ENCODE measurements around the gene ETF1.

The ETF1 gene

GRCh38 chr5:138560971-138561370 lies 17.9 kb upstream of the ETF1 start:
- DNase-seq, result no peak

DNA sequence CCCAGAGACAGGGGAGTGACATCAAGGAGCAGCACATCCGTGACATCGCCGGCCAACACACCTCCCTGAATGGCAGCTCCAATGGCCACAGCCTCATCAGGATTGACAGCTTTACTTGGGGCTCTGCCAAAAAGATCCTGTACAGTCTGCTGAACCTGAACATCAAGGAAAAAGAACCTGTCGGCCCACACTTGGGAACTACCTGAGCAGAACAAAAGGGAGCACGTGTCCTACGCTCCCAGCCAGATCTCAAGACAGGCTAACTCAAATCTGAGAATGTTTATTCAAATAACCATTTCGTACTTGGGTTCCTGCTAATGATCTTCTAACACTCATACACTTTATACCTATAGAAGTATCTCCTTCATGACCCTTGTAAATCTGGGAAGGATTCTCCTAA lies 16.9 kb upstream of the ETF1 start:
- no peak for DNase-seq

GRCh38 chr5:138557677-138558076 lies 14.6 kb upstream of the ETF1 start:
- DNase-seq, result no peak

- no peak for DNase-seq
Measured at GRCh38 chr5:138554143-138554542, 11.1 kb upstream of the ETF1 start.

DNA sequence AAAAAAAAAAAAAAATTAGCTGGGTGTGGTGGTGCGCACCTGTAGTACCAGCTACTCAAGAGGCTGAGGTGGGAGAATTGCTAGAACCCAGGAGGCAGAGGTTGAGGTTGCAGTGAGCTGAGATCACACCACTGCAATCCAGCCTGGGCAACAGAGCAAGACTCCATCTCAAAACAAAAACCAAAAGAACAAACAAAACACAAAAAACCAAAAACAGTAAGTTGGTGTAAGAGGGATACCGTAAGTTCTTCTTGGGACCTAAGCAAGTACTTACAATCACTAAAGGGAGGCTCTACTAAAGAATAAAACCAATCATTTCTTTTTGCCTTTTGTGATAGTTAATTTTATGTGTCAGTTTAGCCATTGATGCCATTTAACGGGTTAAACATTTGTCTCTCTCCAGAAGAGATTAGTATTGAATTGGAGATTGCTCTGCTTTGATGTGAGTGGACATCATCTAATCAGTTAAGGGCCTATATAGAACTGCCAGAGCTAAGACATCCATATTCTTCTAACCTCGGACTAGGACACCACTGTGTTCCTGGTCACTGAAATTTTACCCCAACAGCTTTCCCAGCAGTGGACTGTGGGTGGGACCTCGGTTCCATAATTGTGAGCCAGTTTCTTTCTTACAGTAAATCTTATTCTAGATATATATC lies 10.5 kb upstream of the ETF1 start:
- no peak for DNase-seq

DNA sequence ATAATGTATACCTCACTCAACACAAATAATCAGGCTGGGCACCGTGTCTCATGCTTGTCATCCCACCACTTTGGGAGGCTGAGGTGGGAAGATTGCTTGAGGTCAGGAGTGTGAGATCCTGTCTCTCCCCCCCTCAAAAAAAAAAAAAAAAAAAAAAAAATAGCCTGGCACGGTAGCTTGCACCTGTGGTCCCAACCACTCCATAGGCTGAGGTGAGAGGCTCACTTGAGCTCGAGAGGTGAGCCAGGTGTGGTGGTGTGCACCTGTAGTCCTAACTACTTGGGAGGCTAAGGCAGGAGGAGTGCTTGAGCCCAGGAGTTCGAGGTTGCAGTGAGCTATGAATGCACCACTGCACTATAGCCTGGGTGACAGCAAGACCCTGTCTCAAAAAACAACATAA lies 9.6 kb upstream of the ETF1 start:
- DNase-seq, result no peak

DNA sequence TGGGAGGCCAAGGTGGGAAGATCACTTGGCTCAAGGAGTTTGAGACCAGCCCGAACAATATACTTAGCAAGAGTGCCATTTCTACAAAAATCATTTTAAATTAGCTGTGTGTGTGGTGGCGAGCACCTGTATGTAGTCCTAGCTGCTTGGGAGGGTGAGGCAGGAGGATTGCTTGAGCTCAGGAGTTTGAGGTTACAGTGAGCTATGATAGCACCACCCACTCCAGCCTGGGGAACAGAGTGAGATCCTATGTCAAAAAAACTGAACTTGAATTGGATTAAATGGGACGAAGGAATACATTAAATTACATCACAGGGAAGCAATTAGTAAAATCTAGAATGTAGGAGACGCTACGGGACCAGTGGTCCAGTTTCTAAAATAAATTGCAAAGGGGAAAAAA lies 6.4 kb upstream of the ETF1 start:
- no peak for DNase-seq

GRCh38 chr5:138545919-138546562 lies 3.0 kb upstream of the ETF1 start:
- DNase-seq, result no peak

DNA sequence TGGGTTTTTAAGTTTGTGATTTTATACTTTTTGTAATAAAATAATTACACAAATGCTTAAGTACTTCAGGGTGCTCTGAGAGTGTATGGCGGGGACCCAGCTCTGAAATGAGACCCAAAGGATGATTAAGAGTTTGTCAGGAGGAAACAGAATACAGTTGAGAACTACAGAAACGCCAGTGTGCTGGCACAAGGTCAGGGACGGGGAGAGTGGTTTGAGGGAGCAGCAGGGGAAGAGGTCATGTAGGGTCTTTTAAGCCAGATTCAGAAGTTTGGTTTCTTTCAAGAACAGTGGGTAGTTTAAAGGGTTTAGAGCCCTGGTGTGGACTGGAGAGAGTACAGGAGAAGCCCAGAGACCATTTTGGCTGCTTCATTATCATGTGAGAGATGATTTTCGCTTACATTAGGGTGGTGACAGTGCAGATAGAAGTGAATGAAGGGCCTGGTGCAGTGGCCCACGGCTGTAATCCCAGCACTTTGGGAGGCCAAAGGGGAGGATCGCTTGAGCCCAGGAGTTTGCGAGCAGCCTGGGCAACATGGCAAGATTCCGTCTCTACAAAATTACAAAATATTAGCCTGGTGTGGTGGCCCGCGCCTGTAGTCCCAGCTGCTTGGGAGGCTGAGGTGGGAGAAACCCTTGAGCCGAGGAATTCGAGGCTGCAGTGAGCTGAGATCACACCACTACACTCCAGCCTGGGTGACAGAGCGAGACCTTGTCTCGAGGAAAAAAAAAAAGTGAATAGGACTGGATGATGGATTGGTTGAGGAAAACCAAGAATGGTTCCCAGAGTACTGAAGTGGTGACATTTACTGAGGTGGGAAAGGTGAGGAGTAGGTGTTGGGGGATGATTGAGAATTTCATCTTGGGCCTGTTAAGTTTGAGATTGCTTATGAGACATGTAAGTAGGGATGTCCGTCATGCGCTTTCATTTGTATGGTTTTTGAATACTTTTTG lies 1.4 kb upstream of the ETF1 start:
- DNase-seq, result no peak

GRCh38 chr5:138543730-138544104 lies 681 bp upstream of the ETF1 start:
- no peak for DNase-seq

DNA sequence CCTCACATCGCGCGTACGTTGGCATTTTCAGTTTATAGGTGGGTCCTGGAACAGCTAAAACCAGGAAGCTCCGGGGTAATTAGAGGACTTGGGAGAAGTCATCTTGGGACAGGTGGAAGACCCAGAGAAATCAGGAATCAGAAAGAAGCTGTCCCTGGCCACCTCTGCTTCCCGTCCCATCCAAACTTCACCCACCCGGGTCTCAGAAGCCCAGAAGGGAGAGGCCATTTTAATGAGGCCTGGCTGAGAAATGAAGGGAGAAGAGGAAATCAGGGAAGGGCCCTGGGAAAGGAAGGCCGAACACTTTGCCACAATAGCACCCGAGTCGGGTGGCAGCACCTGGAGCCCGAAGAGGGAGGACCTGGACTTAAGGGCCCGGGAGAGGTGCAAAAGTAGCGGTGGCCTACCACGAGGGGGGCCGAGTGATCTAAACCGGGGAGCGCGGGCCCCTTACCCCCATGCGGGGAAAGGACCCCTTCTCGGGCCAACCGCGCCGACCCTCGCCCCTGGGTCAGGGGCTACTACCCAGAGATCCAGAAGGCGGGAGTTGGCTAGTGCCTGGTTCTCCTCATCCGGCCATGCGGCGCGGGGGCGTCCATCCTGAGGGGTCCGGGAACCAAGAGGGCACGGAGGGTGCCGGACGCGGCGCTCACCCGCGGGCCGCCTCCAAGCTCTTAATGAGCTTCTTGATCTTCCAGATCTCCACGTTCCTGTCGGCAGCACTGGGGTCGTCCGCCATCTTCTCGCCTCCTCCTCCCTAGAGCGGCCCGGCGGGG lies 668 bp downstream of the ETF1 start:
- DNase-seq, result no peak

DNA sequence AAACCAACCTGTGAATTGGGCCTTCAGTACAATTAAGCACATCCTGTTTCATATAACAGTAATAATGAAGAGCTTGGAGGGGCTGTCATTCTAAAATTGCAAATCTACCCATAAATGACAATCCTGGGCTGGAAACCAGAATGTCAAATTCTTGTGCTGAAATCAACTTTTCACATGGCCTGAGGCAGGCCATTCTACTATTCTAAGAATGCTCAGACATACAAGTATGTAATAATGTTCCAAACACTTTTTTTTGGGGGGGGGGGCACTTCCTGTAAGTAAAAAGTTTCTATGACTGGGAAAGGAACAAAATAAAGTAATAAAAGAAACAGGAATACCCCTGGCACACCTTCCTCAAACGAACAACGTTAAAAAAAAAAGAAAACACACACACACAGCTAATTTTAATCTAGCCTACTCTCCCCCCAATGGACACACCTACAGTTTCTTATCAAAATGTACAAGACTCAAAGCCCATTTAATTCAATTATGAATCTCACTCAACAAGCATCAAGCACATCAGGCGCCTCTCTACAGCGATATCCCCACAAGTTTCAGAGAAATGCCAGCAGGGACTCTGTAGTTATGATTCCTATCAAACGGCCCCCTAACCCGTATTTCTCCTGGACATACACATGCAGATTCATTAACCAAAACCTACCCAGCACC lies 1.4 kb downstream of the ETF1 start:
- no peak for DNase-seq

DNA sequence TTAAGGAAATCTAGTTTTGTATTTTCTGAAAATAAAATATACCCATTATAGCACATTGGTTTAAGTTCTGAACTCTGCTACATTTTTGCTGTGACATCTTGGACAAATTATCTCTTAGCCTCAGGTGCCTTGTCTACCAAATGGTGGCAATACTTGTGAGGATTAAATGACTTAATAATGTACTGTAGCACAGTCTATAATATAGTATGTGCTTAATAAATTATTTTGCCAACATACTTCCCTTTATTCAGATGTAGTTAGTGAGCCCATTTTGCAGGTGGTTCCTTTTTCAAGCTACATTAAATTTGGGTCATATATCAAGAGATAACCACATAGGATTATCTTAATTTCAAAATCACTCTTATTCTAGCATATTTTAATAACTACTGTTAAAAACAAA lies 3.2 kb downstream of the ETF1 start:
- DNase-seq, result no peak

DNA sequence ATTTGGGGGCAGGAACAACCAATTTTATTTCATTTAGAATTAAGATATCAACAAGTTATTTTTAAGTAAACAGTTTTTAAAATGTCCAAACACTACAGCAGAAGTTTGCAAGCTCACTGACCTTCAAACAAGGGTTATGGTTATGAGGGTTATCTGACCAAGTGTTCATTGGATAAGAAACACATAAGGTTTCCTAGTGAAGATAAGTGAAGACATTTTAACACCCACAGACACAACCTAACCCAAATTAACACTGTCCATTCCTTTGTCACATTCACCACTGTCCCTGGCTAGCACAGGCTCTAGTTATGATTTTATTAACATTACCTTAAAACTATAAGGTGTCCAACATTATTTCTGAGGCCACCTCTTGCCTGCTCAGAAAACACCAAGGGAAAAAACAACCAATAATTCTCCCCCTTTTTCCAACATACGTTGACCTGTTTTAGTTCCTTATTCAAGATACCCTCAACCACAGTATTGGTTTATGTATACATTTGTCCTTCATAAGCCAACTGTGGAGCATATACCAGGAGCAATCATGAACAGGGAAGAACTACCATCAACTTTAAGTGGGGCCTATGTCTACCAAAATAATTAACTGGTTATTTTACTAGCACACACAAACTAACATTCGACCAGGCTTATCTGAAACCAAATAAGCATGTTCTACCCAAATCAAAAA lies 4.0 kb downstream of the ETF1 start:
- DNase-seq, result no peak

GRCh38 chr5:138536665-138537315 lies 6.2 kb downstream of the ETF1 start:
- DNase-seq, result no peak

DNA sequence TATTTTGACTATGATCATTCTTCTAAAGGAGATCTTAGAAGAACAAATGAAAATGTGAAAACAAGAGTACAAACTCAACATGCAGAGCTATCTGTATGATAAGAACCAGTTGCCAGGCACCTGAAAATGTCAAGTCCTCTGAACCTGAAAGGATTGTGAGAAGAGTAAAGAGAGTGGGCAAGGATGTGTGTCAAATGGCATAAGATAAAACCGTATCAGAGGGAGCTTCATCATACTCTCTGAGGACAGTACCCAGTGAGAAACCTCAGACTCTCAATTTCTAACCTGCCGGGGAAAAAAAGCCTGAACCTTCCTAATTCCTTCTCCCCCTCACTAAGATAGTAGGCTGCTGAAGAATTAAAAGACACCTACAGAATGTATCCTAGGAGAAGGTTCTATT lies 6.8 kb downstream of the ETF1 start:
- no peak for DNase-seq

GRCh38 chr5:138533973-138534941 lies 8.8 kb downstream of the ETF1 start:
- no peak for DNase-seq

DNA sequence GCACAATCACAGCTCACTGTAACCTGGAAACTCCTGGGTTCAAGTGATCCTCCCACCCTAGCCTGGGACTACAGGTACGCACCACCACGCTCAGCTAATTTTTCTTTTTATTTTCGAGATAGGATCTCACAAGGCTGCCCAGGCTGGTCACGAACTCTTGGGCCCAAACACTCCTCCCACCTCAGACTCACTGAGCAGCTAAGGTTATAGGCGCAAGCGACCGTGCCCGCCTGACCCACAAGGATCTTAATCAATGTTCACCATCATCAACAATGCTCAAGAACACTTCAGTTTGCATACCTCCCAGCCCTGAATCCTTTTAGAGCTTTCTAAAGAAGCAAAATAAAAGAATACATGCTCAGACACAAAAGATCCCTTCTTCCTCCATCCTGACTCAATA lies 13.2 kb downstream of the ETF1 start:
- DNase-seq, result no peak

DNA sequence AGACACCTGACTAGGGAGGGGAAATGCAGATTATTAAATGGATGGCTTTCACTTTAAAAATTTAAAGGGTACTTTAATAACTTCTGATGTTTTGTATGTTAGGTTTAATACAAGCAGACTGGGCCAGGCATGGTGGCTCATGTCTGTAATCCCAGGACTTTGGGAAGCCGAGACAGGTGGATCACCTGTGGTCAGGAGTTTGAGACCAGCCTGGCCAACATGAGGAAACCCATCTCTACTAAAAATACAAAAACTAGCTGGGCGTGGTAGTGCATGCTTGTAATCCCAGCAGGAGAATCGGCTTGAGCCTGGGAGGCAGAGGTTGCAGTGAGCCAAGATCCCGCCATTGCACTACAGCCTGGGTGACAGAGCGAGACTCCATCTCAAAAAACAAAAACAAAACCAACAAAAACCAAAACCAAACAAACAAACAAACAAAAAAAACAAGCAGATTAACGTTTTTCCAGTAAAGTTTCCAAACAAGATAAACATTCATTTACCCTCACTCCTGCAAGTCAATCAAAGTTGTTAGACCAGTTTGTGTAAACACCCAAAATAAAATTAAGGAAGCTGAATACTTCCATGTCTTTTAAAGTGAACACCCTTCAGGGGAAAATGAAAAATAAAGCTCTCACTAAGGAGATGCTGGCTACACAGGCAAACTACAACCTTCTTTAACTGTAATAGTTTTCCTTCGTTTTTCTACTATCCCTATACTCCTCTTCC lies 14.1 kb downstream of the ETF1 start:
- no peak for DNase-seq

All from NCI-H1694 treated with DMSO at 0.1 percent for 48 hours (cell line).